BJ (cell line): Measurements from ENCODE around the gene LYPLAL1. TPM values are rescaled to one million over a fixed set of nuclear protein-coding genes. Genes with fewer than 3 reads are reported as not detected.

Experiments
- CTCF ChIA-PET: fragments of 350-600 bp; formaldehyde crosslinking; extraction: SDS; loops from one replicate; lab custom pipeline; 2021; ENCODE audit warnings: antibody characterized with exemption, inconsistent platforms; lab: Yijun Ruan, JAX
- POLR2A ChIA-PET: fragments of 300-600 bp; sonication (Branson Sonifier 250); formaldehyde crosslinking; extraction: SDS; loops from one replicate; lab custom pipeline; 2021; ENCODE audit warnings: antibody characterized with exemption; lab: Charles Lee
- DNase-seq: peaks from one replicate; pipeline ENCODE4 v3.0.0-alpha.2; 2011; ENCODE audit warnings: low read depth
- H3K27me3 ChIP-seq: 2 replicates; pipeline ENCODE4 v1.6.0; 2011; ENCODE audit warnings: low read length; ENCODE audit not compliant: control insufficient read depth, insufficient read depth
- H3K36me3 ChIP-seq: 2 replicates; pipeline ENCODE4 v1.5.1; 2011; ENCODE audit warnings: low read length; ENCODE audit not compliant: control insufficient read depth, insufficient read depth
- H3K4me3 ChIP-seq: 2 replicates; pipeline ENCODE4 v1.5.1; 2011; ENCODE audit warnings: low read depth, mild to moderate bottlenecking, control low read depth, low read length
- CTCF ChIP-seq: IDR thresholded peaks from 2 replicates; pipeline ENCODE4 v1.5.1; 2011; ENCODE audit warnings: low read depth, mild to moderate bottlenecking, control low read depth, inconsistent platforms, low read length, moderate library complexity; ENCODE audit not compliant: insufficient read depth
- polyA plus RNA-seq: library from polyadenylated mRNA; depleted of rRNA; stranded (reverse); fragments of >200 nt; gene quantifications from 2 replicates; pipeline ENCODE4 v1.2.3, GENCODE V29; 2011

LYPLAL1 gene
- polyA plus RNA-seq, 1 experiment: 4.1 TPM

- CTCF ChIA-PET: interaction anchor here (0.6 kb wide), 1 partner anchor 12 kb away, joined by 3 read pairs; no protein-coding TSS in a partner anchor
- no peaks in the 10 kb centered on the region for H3K27me3 ChIP-seq
- no peak for DNase-seq
- H3K36me3 ChIP-seq: no peaks in the 10 kb centered on the region
- peak overlapping the region; percentile 87; the same call in 1 of the 2 replicates for H3K4me3 ChIP-seq
- no peak for TF ChIP-seq CTCF
- POLR2A ChIA-PET: interaction anchor here (0.6 kb wide), 2 partner anchors 485 to 502 kb away, joined by 3 to 4 read pairs; no protein-coding TSS in a partner anchor
Measured at GRCh38 chr1:219173434-219173757, 282 bp upstream of the LYPLAL1 start.

- no peak for TF ChIP-seq CTCF
- CTCF ChIA-PET: interaction anchor here (0.7 kb wide), 1 partner anchor 14 kb away, joined by 3 read pairs; no protein-coding TSS in a partner anchor
Measured at GRCh38 chr1:219174460-219175211, 958 bp downstream of the LYPLAL1 start.

DNA sequence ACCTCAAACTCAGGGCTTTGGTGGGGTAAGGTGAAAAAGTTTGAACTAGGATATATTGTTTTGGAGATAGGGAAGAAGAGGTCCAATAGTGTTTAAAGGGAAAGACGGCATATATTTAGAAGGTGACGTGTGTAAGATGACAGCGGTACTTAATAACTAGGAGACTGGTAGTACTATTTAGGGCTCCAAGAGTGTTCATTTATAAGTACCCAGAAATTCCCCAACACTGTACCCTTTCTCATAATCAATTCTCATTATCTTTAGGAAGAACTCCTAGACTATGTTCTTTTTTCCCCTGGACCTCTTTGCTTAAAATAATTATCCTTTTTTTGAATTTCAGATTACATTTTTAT is 1.5 kb downstream of the LYPLAL1 start:
- TF ChIP-seq CTCF: no peak
- Histone ChIP-seq H3K36me3 (peaks cover 2% of the 10 kb centered on the region), H3K27me3 (no peaks in the 10 kb centered on the region), H3K4me3 (peak overlapping the region; percentile 10)
- POLR2A ChIA-PET: no interaction called here
- CTCF ChIA-PET: interaction anchor here (0.7 kb wide), 1 partner anchor 15 kb away, joined by 3 read pairs; no protein-coding TSS in a partner anchor
- no peak for DNase-seq

More at GRCh38 chr1:219174460-219175211, 958 bp downstream of the LYPLAL1 start:
- POLR2A ChIA-PET: no interaction called here
- peak; percentile 68 for DNase-seq
- Histone ChIP-seq H3K27me3 (no peaks in the 10 kb centered on the region), H3K4me3 (peak overlapping the region; percentile 87), H3K36me3 (no peaks in the 10 kb centered on the region)

- Histone ChIP-seq H3K36me3 (peaks cover 2% of the 10 kb centered on the region), H3K27me3 (no peaks in the 10 kb centered on the region), H3K4me3 (no peak overlapping the region)
- no peak for TF ChIP-seq CTCF
- no peak for DNase-seq
- POLR2A ChIA-PET: no interaction called here
- CTCF ChIA-PET: no interaction called here
Measured at GRCh38 chr1:219176168-219176567, 2.5 kb downstream of the LYPLAL1 start.

GRCh38 chr1:219177363-219177762 is 3.7 kb downstream of the LYPLAL1 start:
- TF ChIP-seq CTCF: no peak
- Histone ChIP-seq H3K27me3 (no peaks in the 10 kb centered on the region), H3K4me3 (no peak overlapping the region), H3K36me3 (peaks cover 2% of the 10 kb centered on the region)
- ChIA-PET CTCF (no interaction called here), POLR2A (no interaction called here)
- no peak for DNase-seq
